GM23338 (cell line): ENCODE results near the gene RNF175. TPM values are rescaled to one million over a fixed set of nuclear protein-coding genes. Genes with fewer than 3 reads are reported as not detected.

Experiments used
- ATAC-seq: fragments of 200-7000 bp; cut with Tn5 transposase; 3 replicates; pipeline ENCODE4 v1.9.1; 2020
- DNase-seq: peaks from one replicate; pipeline ENCODE4 v3.0.0-alpha.2; 2015; ENCODE audit warnings: low spot score
- H2AFZ ChIP-seq: fragments of 200-600 bp; sonication (generic); 2 replicates; pipeline ENCODE4 v1.8.0; 2016; ENCODE audit warnings: antibody characterized with exemption, mild to moderate bottlenecking, moderate library complexity
- H3F3A ChIP-seq: fragments of 200-600 bp; sonication (generic); replicated peaks from 2 replicates; pipeline ENCODE4 v1.8.0; 2017; ENCODE audit warnings: antibody characterized with exemption, mixed run types, low read depth
- H3K27ac ChIP-seq: fragments of 200-600 bp; sonication (generic); 2 replicates; pipeline ENCODE4 v1.6.1; 2016; ENCODE audit warnings: low read depth
- H3K27me3 ChIP-seq: fragments of 200-600 bp; sonication (generic); 2 replicates; pipeline ENCODE4 v1.8.0; 2016; ENCODE audit warnings: mild to moderate bottlenecking, mixed run types, moderate library complexity; ENCODE audit not compliant: insufficient read depth
- H3K36me3 ChIP-seq: fragments of 200-600 bp; sonication (generic); 2 replicates; pipeline ENCODE4 v1.8.0; 2016; ENCODE audit warnings: mild to moderate bottlenecking; ENCODE audit not compliant: insufficient read depth
- H3K4me1 ChIP-seq: fragments of 200-600 bp; sonication (generic); 2 replicates; pipeline ENCODE4 v1.8.0; 2016; ENCODE audit warnings: mild to moderate bottlenecking, moderate library complexity; ENCODE audit not compliant: insufficient read depth
- H3K4me2 ChIP-seq: fragments of 200-600 bp; sonication (generic); 2 replicates; pipeline ENCODE4 v1.7.1; 2017; ENCODE audit warnings: mixed run types
- H3K4me3 ChIP-seq: fragments of 200-600 bp; sonication (generic); 2 replicates; pipeline ENCODE4 v1.6.1; 2016; ENCODE audit warnings: mixed run types
- H3K79me2 ChIP-seq: fragments of 200-600 bp; sonication (generic); replicated peaks from 2 replicates; pipeline ENCODE4 v1.8.0; 2017; ENCODE audit warnings: mild to moderate bottlenecking; ENCODE audit not compliant: insufficient read depth
- H3K9me2 ChIP-seq: fragments of 200-600 bp; sonication (generic); 2 replicates; pipeline ENCODE4 v1.8.0; 2017; ENCODE audit not compliant: insufficient read depth
- H4K20me1 ChIP-seq: fragments of 200-600 bp; sonication (generic); replicated peaks from 2 replicates; pipeline ENCODE4 v1.8.0; 2017; ENCODE audit warnings: mild to moderate bottlenecking; ENCODE audit not compliant: insufficient read depth
- H3K27ac Mint-ChIP-seq: 2 replicates; pipeline ENCODE4 v1.8.0; 2020; ENCODE audit warnings: inconsistent platforms, mild to moderate bottlenecking, moderate library complexity, mixed read lengths
- H3K27me3 Mint-ChIP-seq: 3 replicates; pipeline ENCODE4 v1.8.0; 2022; ENCODE audit warnings: low read depth, mild to moderate bottlenecking, moderate library complexity, mixed read lengths, inconsistent platforms; ENCODE audit not compliant: insufficient read depth, poor library complexity
- H3K36me3 Mint-ChIP-seq: 3 replicates; pipeline ENCODE4 v1.8.0; 2021; ENCODE audit warnings: low read depth, mild to moderate bottlenecking, inconsistent platforms, moderate library complexity, mixed read lengths
- H3K4me1 Mint-ChIP-seq: 3 replicates; pipeline ENCODE4 v1.8.0; 2020; ENCODE audit warnings: mild to moderate bottlenecking, inconsistent platforms, mixed read lengths
- H3K4me3 Mint-ChIP-seq: 3 replicates; pipeline ENCODE4 v1.8.0; 2021; ENCODE audit warnings: moderate library complexity, mild to moderate bottlenecking, inconsistent platforms, mixed read lengths
- H3K9me3 Mint-ChIP-seq: 3 replicates; pipeline ENCODE4 v1.8.0; 2020; ENCODE audit warnings: moderate library complexity, mild to moderate bottlenecking, inconsistent platforms, mixed read lengths
- CTCF ChIP-seq, 2 experiments: fragments of 200-600 bp in 1 of 2; sonication (generic) in 1 of 2; conservative IDR thresholded peaks; 2 replicates each; pipeline versions ENCODE4 v1.5.1 to v1.6.1; 2016 to 2017; ENCODE audit warnings: antibody characterized with exemption in 2 of 2, low read depth in 2 of 2, mild to moderate bottlenecking in 2 of 2, moderate library complexity in 1 of 2
- EZH2 ChIP-seq: fragments of 200-600 bp; sonication (generic); IDR thresholded peaks from one replicate; pipeline ENCODE4 v1.8.0; 2017; ENCODE audit warnings: antibody characterized with exemption, mild to moderate bottlenecking, low read depth; ENCODE audit not compliant: unreplicated experiment
- JUNB ChIP-seq: IDR thresholded peaks from one replicate; pipeline ENCODE4 v1.6.1; 2016; ENCODE audit warnings: antibody characterized with exemption; ENCODE audit not compliant: unreplicated experiment
- REST ChIP-seq: IDR thresholded peaks from one replicate; pipeline ENCODE4 v1.6.1; 2018; ENCODE audit warnings: antibody characterized with exemption; ENCODE audit not compliant: unreplicated experiment
- polyA plus RNA-seq: library from polyadenylated mRNA; unstranded; fragments of >200 nt; fragmentation: Nextera tagmentation; extraction: Ambion mirVana; gene quantifications from 2 replicates; pipeline ENCODE4 v1.2.1, GENCODE V29; 2016
- total RNA-seq: library from RNA; depleted of rRNA; stranded (reverse); fragments of >200 nt; shearing (Covaris generic); gene quantifications from 2 replicates; pipeline ENCODE4 v1.2.3, GENCODE V29; 2014

RNF175 gene
- total and polyA plus RNA-seq, 2 experiments from 2014 or later: 4.7 to 4.8 TPM

- Histone ChIP-seq H3K27ac (no peak overlapping the region), H3K9me2 (no peaks in the 10 kb centered on the region), H3K36me3 (no peaks in the 10 kb centered on the region; the same call in 1 of the 2 replicates), H3K4me2 (no peak overlapping the region), H3K27me3 (no peaks in the 10 kb centered on the region), H3K79me2 (no peaks in the 10 kb centered on the region), H3F3A (no peaks in the 10 kb centered on the region), H2AFZ (no peak overlapping the region), H3K4me1 (no peaks in the 10 kb centered on the region; the same call in 1 of the 2 replicates), H3K4me3 (no peak overlapping the region), H4K20me1 (no peaks in the 10 kb centered on the region; the same call in 1 of the 2 replicates)
- no peak for ATAC-seq
- Mint-ChIP-seq H3K4me1 (peaks cover 30% of the 10 kb centered on the region), H3K27me3 (peaks cover 6% of the 10 kb centered on the region), H3K36me3 (peaks cover 30% of the 10 kb centered on the region), H3K4me3 (no peak overlapping the region), H3K27ac (no peak overlapping the region), H3K9me3 (peaks cover 2% of the 10 kb centered on the region; the same call in 2 of the 3 replicates)
- TF ChIP-seq CTCF (conservative IDR thresholded peaks at IDR 0.05; ENCODE audit: low read depth in 2 of 2) (peak in 1 of 2 experiments; percentile 31; a peak in 2 of 4 replicates), REST (no peak), JUNB (no peak)
- no peak for DNase-seq
Observed at GRCh38 chr4:153776601-153777000, 16.8 kb upstream of the RNF175 start.

- TF ChIP-seq CTCF (conservative IDR thresholded peaks at IDR 0.05; ENCODE audit: low read depth in 2 of 2): peak; percentile 54 to 87
- TF ChIP-seq EZH2: no peak
- ATAC-seq (peak; percentile 97), DNase-seq (peak; percentile 87)
- H3K79me2 ChIP-seq: no peaks in the 10 kb centered on the region
- H3F3A ChIP-seq: no peaks in the 10 kb centered on the region
- H2AFZ ChIP-seq: no peak overlapping the region
- no peaks in the 10 kb centered on the region for H4K20me1 ChIP-seq
- Mint-ChIP-seq H3K27ac (no peak overlapping the region), H3K9me3 (peaks cover 15% of the 10 kb centered on the region; the same call in 2 of the 3 replicates), H3K4me1 (peaks cover 17% of the 10 kb centered on the region), H3K4me3 (no peak overlapping the region), H3K36me3 (peaks cover 13% of the 10 kb centered on the region), H3K27me3 (no peaks in the 10 kb centered on the region)
- no peaks in the 10 kb centered on the region for H3K27me3 ChIP-seq
- no peak overlapping the region for H3K27ac ChIP-seq
- no peak overlapping the region for H3K4me2 ChIP-seq
- no peaks in the 10 kb centered on the region for H3K9me2 ChIP-seq
- H3K36me3 ChIP-seq: no peaks in the 10 kb centered on the region
- H3K4me1 ChIP-seq: no peaks in the 10 kb centered on the region
- no peak overlapping the region for H3K4me3 ChIP-seq
Observed at GRCh38 chr4:153773236-153773690, 13.4 kb upstream of the RNF175 start.
